Smooth muscle cell (in vitro differentiated cells): ENCODE measurements around the gene PAEP. TPM values are rescaled to one million over a fixed set of nuclear protein-coding genes. Genes with fewer than 3 reads are reported as not detected.

Experiments used
- DNase-seq: peaks from one replicate; lab custom pipeline; 2025; ENCODE audit not compliant: unreplicated experiment; lab: John Stamatoyannopoulos, UW
- H2AFZ ChIP-seq: fragments of 200-600 bp; sonication (generic); 2 replicates; pipeline ENCODE4 v1.6.0; 2016; ENCODE audit warnings: antibody characterized with exemption, low read depth, mild to moderate bottlenecking
- H3F3A ChIP-seq: fragments of 200-600 bp; sonication (generic); 2 replicates; pipeline ENCODE4 v1.6.0; 2017; ENCODE audit warnings: antibody characterized with exemption, low read depth
- H3K27ac ChIP-seq: fragments of 200-600 bp; sonication (generic); 2 replicates; pipeline ENCODE4 v1.5.1; 2016; ENCODE audit warnings: low read depth, mild to moderate bottlenecking
- H3K27me3 ChIP-seq: fragments of 200-600 bp; sonication (generic); 2 replicates; pipeline ENCODE4 v1.6.1; 2016; ENCODE audit warnings: low read depth, mild to moderate bottlenecking
- H3K36me3 ChIP-seq: fragments of 200-600 bp; sonication (generic); 2 replicates; pipeline ENCODE4 v1.5.1; 2016; ENCODE audit warnings: low read depth
- H3K4me1 ChIP-seq: fragments of 200-600 bp; sonication (generic); 2 replicates; pipeline ENCODE4 v1.5.1; 2016; ENCODE audit warnings: low read depth
- H3K4me2 ChIP-seq: fragments of 200-600 bp; sonication (generic); 2 replicates; pipeline ENCODE4 v1.6.0; 2016; ENCODE audit warnings: mild to moderate bottlenecking
- H3K4me3 ChIP-seq: fragments of 200-600 bp; sonication (generic); 2 replicates; pipeline ENCODE4 v1.5.1; 2016; ENCODE audit warnings: mild to moderate bottlenecking
- H3K79me2 ChIP-seq: fragments of 200-600 bp; sonication (generic); 2 replicates; pipeline ENCODE4 v1.6.0; 2016; ENCODE audit warnings: low read depth, mild to moderate bottlenecking
- H3K9ac ChIP-seq: fragments of 200-600 bp; sonication (generic); 2 replicates; pipeline ENCODE4 v1.6.0; 2016; ENCODE audit warnings: low read depth
- H3K9me3 ChIP-seq: fragments of 200-600 bp; sonication (generic); replicated peaks from 2 replicates; pipeline ENCODE4 v1.5.1; 2016; ENCODE audit warnings: low read depth
- H4K20me1 ChIP-seq: fragments of 200-600 bp; sonication (generic); 2 replicates; pipeline ENCODE4 v1.6.0; 2016; ENCODE audit warnings: low read depth
- WGBS: methylation state at CpG from one replicate; pipeline ENCODE4 v1.1.7; 2016; ENCODE audit warnings: low lambda C conversion rate; 5-methylcytosine and 5-hydroxymethylcytosine counted together
- polyA plus RNA-seq: library from polyadenylated mRNA; unstranded; fragments of >200 nt; fragmentation: Nextera tagmentation; extraction: Ambion mirVana; gene quantifications from 2 replicates; pipeline ENCODE4 v1.2.1, GENCODE V29; 2016
- total RNA-seq: library from RNA; depleted of rRNA; stranded (reverse); fragments of >200 nt; gene quantifications from 2 replicates; pipeline ENCODE4 v1.2.3, GENCODE V29; 2014
- TF ChIP-seq, protein P1 (sequence below): fragments of 200-600 bp; sonication (generic); IDR thresholded peaks from 2 replicates; pipeline ENCODE4 v1.5.1; 2017; ENCODE audit warnings: borderline replicate concordance, mild to moderate bottlenecking, antibody characterized with exemption; ENCODE audit not compliant: insufficient read depth, poor library complexity, severe bottlenecking

Gene PAEP
- total and polyA plus RNA-seq, 2 experiments from 2014 or later, result 6.3 TPM; not detected in 1

DNA sequence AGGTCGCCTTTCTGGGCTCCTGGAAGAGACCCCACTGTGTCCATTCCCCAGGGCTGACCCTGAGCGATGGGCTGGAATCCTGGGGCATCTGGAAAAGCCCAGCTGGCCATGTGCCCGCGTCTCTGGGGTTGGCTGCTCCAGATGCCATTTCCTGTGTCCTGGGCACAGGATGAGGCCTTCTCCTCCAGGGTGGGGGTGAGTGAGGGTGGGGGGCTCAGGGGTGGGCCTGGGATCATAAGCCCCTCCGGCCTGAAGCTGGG, 30.7 kb downstream of the PAEP start:
- Histone ChIP-seq H4K20me1 (no peaks in the 10 kb centered on the region), H3K9ac (no peak overlapping the region), H3K4me1 (no peaks in the 10 kb centered on the region), H3K27me3 (no peaks in the 10 kb centered on the region), H3F3A (no peaks in the 10 kb centered on the region), H3K79me2 (no peaks in the 10 kb centered on the region), H2AFZ (no peak overlapping the region), H3K9me3 (no peaks in the 10 kb centered on the region), H3K36me3 (no peaks in the 10 kb centered on the region), H3K4me2 (no peak overlapping the region), H3K4me3 (no peak overlapping the region), H3K27ac (no peak overlapping the region)
- TF ChIP-seq, protein P1, sequence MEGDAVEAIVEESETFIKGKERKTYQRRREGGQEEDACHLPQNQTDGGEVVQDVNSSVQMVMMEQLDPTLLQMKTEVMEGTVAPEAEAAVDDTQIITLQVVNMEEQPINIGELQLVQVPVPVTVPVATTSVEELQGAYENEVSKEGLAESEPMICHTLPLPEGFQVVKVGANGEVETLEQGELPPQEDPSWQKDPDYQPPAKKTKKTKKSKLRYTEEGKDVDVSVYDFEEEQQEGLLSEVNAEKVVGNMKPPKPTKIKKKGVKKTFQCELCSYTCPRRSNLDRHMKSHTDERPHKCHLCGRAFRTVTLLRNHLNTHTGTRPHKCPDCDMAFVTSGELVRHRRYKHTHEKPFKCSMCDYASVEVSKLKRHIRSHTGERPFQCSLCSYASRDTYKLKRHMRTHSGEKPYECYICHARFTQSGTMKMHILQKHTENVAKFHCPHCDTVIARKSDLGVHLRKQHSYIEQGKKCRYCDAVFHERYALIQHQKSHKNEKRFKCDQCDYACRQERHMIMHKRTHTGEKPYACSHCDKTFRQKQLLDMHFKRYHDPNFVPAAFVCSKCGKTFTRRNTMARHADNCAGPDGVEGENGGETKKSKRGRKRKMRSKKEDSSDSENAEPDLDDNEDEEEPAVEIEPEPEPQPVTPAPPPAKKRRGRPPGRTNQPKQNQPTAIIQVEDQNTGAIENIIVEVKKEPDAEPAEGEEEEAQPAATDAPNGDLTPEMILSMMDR, result no peak
- 92% methylated on average over 5 of the region's 5 CpGs for WGBS
- no peak for DNase-seq

DNA sequence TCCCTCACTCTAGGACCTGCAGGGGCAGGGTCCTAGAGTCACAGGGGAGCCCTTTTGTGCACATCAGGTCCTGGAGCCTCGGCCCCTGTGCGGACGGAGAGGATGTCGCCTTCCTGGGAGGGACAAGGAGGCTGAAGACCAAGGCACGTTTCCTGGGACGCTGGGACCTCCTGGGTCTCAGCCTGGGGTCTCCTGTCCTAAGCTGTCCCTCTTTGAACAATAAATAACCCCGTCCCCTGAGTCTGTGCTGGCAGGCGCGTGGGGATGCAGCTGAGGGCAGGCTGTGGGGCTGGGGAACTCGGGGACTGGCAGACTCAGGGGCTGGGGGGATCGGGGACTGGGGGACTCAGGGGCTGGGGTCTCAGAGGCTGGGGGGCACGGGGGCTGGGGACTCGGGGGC, 31.1 kb downstream of the PAEP start:
- Histone ChIP-seq H3K4me1 (no peaks in the 10 kb centered on the region), H3K9me3 (no peaks in the 10 kb centered on the region)
- WGBS, result 96% methylated on average over 11 of the region's 13 CpGs

DNA sequence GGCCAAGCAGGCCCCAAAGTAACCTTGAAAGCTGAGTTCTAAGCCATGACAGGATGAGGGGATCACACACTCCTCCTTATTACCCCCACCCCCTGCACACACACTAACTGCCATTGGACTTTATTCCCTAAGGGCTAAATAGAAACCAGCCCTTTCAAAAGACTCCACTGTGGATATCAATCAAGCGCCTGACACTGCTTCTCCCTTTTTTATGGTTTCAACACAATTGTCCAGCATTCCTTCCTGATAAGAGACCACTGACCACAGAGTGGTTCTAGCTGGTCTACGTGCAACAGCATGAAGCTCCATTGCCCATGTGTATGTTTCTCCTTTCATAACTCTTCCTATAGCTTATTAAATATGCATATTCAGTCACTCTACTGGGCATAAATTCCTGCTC, 34.7 kb downstream of the PAEP start:
- Histone ChIP-seq H3K36me3 (no peaks in the 10 kb centered on the region), H3F3A (no peaks in the 10 kb centered on the region), H4K20me1 (no peaks in the 10 kb centered on the region), H2AFZ (no peak overlapping the region), H3K4me2 (no peak overlapping the region), H3K9ac (no peak overlapping the region), H3K4me3 (no peak overlapping the region), H3K4me1 (no peaks in the 10 kb centered on the region), H3K9me3 (no peaks in the 10 kb centered on the region), H3K79me2 (no peaks in the 10 kb centered on the region), H3K27me3 (peaks cover 7% of the 10 kb centered on the region), H3K27ac (no peak overlapping the region)
- WGBS, result 79% methylated on average over 2 of the region's 2 CpGs
- TF ChIP-seq, protein P1, result no peak
- no peak for DNase-seq

More for the DNA sequence above, 31.1 kb downstream of the PAEP start:
- Histone ChIP-seq H3F3A (no peaks in the 10 kb centered on the region), H3K36me3 (no peaks in the 10 kb centered on the region), H3K9ac (no peak overlapping the region), H3K27ac (no peak overlapping the region), H2AFZ (no peak overlapping the region), H3K79me2 (no peaks in the 10 kb centered on the region), H3K4me2 (no peak overlapping the region), H3K4me3 (no peak overlapping the region), H3K27me3 (no peaks in the 10 kb centered on the region), H4K20me1 (no peaks in the 10 kb centered on the region)
- TF ChIP-seq, protein P1, result no peak
- DNase-seq, result no peak

DNA sequence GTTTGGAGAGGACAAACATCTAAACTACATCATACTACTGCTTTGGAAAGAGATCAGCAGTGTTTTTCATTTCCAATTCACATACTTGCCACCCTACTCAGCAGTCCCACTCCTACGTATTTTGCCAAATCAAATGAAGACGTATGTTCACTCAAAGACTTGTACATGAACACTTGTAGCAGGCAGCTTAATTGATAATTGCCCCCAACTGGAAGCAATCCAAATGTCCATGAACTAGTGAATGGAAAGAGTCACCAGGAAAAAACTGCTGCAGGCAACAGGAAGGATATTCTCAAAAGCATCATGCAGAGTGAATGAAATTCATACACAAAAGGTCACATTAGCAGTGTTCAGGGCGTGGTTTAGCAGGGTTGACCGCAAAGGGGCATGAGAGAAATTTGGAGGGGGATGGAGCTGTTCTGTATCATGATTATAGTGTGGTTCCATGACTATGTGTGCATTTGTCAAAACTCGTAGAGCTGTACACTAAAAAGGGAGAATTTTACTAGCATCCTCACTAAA, 38.8 kb downstream of the PAEP start:
- Histone ChIP-seq H3K9me3 (no peaks in the 10 kb centered on the region), H3K27me3 (peaks cover 7% of the 10 kb centered on the region), H4K20me1 (no peaks in the 10 kb centered on the region), H3K27ac (no peak overlapping the region), H3K36me3 (no peaks in the 10 kb centered on the region), H2AFZ (no peak overlapping the region), H3K4me2 (no peak overlapping the region), H3F3A (no peaks in the 10 kb centered on the region), H3K79me2 (no peaks in the 10 kb centered on the region), H3K4me3 (no peak overlapping the region), H3K4me1 (no peaks in the 10 kb centered on the region), H3K9ac (no peak overlapping the region)
- TF ChIP-seq, protein P1, result no peak
- 66% methylated on average over 5 of the region's 5 CpGs for WGBS
- no peak for DNase-seq
